Peyer's patch (tissue), 4 donors: ENCODE measurements around the gene NRF1.

Experiments
- POLR2A ChIP-seq, 2 donors: fragments of 450-650 bp; IDR thresholded peaks; one replicate each; pipeline ENCODE4 v1.5.1; 2017; ENCODE audit warnings: antibody characterized with exemption in 2 of 2, mild to moderate bottlenecking in 2 of 2, moderate library complexity in 2 of 2
- TF ChIP-seq, protein P1 (sequence below), 6 experiments: fragments of 450-650 bp in 4 of 6; fragments of 200-600 bp in 2 of 6; sonication (generic) in 1 of 6; IDR thresholded peaks; one replicate each; pipeline ENCODE4 v1.5.1; 2017 to 2019; ENCODE audit warnings: antibody characterized with exemption in 6 of 6, mild to moderate bottlenecking in 3 of 6, moderate library complexity in 1 of 6

GRCh38 chr7:129778770-129779601, 167.5 kb downstream of the NRF1 start:
- TF ChIP-seq, protein P1, sequence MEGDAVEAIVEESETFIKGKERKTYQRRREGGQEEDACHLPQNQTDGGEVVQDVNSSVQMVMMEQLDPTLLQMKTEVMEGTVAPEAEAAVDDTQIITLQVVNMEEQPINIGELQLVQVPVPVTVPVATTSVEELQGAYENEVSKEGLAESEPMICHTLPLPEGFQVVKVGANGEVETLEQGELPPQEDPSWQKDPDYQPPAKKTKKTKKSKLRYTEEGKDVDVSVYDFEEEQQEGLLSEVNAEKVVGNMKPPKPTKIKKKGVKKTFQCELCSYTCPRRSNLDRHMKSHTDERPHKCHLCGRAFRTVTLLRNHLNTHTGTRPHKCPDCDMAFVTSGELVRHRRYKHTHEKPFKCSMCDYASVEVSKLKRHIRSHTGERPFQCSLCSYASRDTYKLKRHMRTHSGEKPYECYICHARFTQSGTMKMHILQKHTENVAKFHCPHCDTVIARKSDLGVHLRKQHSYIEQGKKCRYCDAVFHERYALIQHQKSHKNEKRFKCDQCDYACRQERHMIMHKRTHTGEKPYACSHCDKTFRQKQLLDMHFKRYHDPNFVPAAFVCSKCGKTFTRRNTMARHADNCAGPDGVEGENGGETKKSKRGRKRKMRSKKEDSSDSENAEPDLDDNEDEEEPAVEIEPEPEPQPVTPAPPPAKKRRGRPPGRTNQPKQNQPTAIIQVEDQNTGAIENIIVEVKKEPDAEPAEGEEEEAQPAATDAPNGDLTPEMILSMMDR (IDR thresholded peaks at IDR 0.05), result peak in 1 of 6 experiments; percentile 7
- no peak for TF ChIP-seq POLR2A (IDR thresholded peaks at IDR 0.05)
